Mucosa of descending colon (tissue), 3 donors: ENCODE measurements around the gene FCRL5. TPM values are rescaled to one million over a fixed set of nuclear protein-coding genes. Genes with fewer than 3 reads are reported as not detected.

Source experiments
- ATAC-seq: fragments of 200-7000 bp; cut with Tn5 transposase; one replicate; pipeline ENCODE4 v1.9.1; 2020; ENCODE audit warnings: mild to moderate bottlenecking, moderate library complexity
- DNase-seq, 3 donors: peaks; one replicate each; pipeline ENCODE4 v3.0.0-alpha.2; 2020
- H3K36me3 ChIP-seq: fragments of 200-600 bp; one replicate; pipeline ENCODE4 v1.8.0; 2021; ENCODE audit warnings: low read depth, mild to moderate bottlenecking
- H3K4me1 ChIP-seq: fragments of 200-600 bp; one replicate; pipeline ENCODE4 v1.8.0; 2021; ENCODE audit warnings: low read depth, mild to moderate bottlenecking
- H3K4me3 ChIP-seq: fragments of 200-600 bp; one replicate; pipeline ENCODE4 v1.8.0; 2021; ENCODE audit warnings: mild to moderate bottlenecking
- H3K9me3 ChIP-seq: fragments of 200-600 bp; one replicate; pipeline ENCODE4 v1.8.0; 2021; ENCODE audit warnings: mild to moderate bottlenecking
- CTCF ChIP-seq: fragments of 200-600 bp; IDR thresholded peaks from one replicate; pipeline ENCODE4 v1.8.0; 2022; ENCODE audit warnings: antibody characterized with exemption, mild to moderate bottlenecking
- intact Hi-C, 2 donors: fragments of 100-400 bp; cut with DNase I in 1 of 2; cut with micrococcal nuclease in 1 of 2; formaldehyde crosslinking; loops; one replicate each; pipeline versions ENCODE4 v1.11.0 to v1.11.1; 2022; cut with DNase I, micrococcal nuclease
- long read RNA-seq, 2 donors: library from polyadenylated mRNA; unstranded; transcript quantifications; one replicate each; pipeline ENCODE4 v2.0.0, GENCODE V29; 2019 to 2021
- total RNA-seq, 3 donors: library from RNA; stranded (reverse); fragmentation: NEBNext Ultra II Directional in 2 of 3; extraction: Animal tissue kit (Norgen Biotek cat#: 25700) in 2 of 3; gene quantifications; one replicate each; pipeline versions ENCODE4 v1.2.1 to v1.2.4, GENCODE V29; 2021 to 2023
- donor health status: DM: no; HTN: no; CAD: no; lungs with moderate emphysema.
- donor health status: DM: no; HTN: no; CAD: no.
- donor health status: DM: no; HTN: yes; CAD: no.

Gene FCRL5
- total RNA-seq, result 1 to 10 TPM in 2 of 3 donors, under 1 TPM in 1; 0.95 to 3.3 (median 1.7) TPM
- long read RNA-seq, donor 1, result 0 reads
- long read RNA-seq, donor 2, result 0 reads

- no peak for TF ChIP-seq CTCF
- Histone ChIP-seq H3K4me3 (no peak within 1 kb of the TSS), H3K9me3 (no peaks in the 10 kb centered on the region), H3K36me3 (no peaks in the 10 kb centered on the region), H3K4me1 (no peaks in the 10 kb centered on the region)
- ATAC-seq, result no peak
- intact Hi-C loops, result no loop called here
- no peak for DNase-seq
Observed at GRCh38 chr1:157551694-157552693, at the start of gene FCRL5. TSS of gene FCRL5 (minus strand) at chr1:157552515. CDS start at chr1:157552362, 153 bp downstream.

GRCh38 chr1:157600236-157600635 lies 47.9 kb upstream of the FCRL5 start:
- Histone ChIP-seq H3K4me3 (no peak overlapping the region), H3K4me1 (no peaks in the 10 kb centered on the region), H3K9me3 (no peaks in the 10 kb centered on the region), H3K36me3 (no peaks in the 10 kb centered on the region)
- ATAC-seq (no peak), DNase-seq (no peak)
- intact Hi-C loops, result no loop called here
- TF ChIP-seq CTCF, result no peak

GRCh38 chr1:157597959-157598667 lies 45.8 kb upstream of the FCRL5 start, which contains the start of gene FCRL4:
TSS of gene FCRL4 (minus strand) at chr1:157598085. CDS start at chr1:157597944, 141 bp downstream.
- no peaks in the 10 kb centered on the region for H3K4me1 ChIP-seq
- no peak within 1 kb of the TSS for H3K4me3 ChIP-seq
- no peak for ATAC-seq
- no peak for DNase-seq
- no peak for TF ChIP-seq CTCF
- intact Hi-C loops, result no loop called here
- H3K36me3 ChIP-seq, result no peaks in the 10 kb centered on the region
- no peaks in the 10 kb centered on the region for H3K9me3 ChIP-seq

- no peaks in the 10 kb centered on the region for H3K36me3 ChIP-seq
- intact Hi-C loops, result no loop called here
- TF ChIP-seq CTCF, result no peak
- H3K4me1 ChIP-seq, result no peaks in the 10 kb centered on the region
- H3K9me3 ChIP-seq, result no peaks in the 10 kb centered on the region
- no peak for ATAC-seq
- no peak for DNase-seq
- H3K4me3 ChIP-seq, result no peak overlapping the region
Observed at GRCh38 chr1:157596384-157596783, 44.1 kb upstream of the FCRL5 start.

- no peak for TF ChIP-seq CTCF
- no peaks in the 10 kb centered on the region for H3K4me1 ChIP-seq
- peak; percentile 62 for ATAC-seq
- H3K36me3 ChIP-seq, result no peaks in the 10 kb centered on the region
- H3K4me3 ChIP-seq, result no peak overlapping the region
- intact Hi-C loops, result no loop called here
- peak in 1 of 3 donors; percentile 9 for DNase-seq
- H3K9me3 ChIP-seq, result no peaks in the 10 kb centered on the region
Observed at GRCh38 chr1:157595356-157595755, 43.0 kb upstream of the FCRL5 start.
